ENCODE results near the gene ATP5PB.

Gene ATP5PB

DNA sequence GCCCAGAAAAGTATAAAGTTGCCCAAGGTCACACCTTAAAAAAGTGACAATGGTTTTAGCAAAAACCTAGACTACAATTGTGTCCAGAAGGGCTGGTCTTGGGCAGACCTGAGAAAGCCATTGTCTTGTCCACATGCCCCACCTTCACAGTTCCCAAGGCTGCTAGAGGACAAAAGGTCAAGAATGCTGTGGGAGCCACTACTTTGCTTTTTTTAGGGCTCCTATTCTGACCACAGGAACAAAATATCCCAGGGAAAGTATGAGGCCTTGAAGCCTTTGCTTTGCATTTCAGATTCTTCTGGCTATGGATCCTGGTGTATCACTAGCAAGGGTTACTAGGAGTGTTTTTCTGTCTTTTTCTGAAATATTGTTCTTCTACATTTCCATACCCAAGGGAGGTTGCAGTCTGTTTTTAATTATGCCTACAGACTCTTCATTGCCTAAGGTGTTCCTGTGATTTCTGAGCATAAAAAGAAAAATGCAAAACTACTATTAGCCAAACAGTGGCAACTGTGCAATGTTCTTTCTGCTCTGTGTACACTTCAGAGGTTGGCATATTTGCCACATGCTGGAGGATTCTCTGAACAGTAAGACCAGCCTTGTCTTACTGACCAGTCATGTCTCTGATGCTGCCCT, 35.2 kb downstream of the ATP5PB start:
- Histone ChIP-seq H3K4me2 (ENCODE audit: low read length) (no peak overlapping the region), H3K36me3 (ENCODE audit: insufficient read depth, low read length) (no peaks in the 10 kb centered on the region)

DNA sequence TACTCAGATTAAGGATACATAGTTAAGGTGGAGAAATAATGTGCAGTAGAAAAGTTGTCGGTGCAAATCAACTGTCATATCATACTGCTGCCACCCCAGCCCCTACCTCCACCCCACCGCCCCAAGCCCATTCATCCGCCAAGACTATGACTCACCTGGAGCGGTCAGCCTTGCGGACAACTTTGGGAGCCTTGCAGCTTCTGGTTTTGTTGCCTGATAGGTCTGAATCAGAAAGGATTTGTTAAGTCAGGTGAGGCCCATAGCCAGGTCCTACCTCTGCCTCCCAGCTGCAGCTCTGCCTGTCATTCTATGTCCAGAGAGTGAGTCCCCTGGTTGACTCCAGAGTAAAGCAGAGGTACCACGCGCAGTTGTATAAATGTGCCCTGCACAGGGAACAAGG, 37.2 kb downstream of the ATP5PB start:
- no peaks in the 10 kb centered on the region for H3K9me2 ChIP-seq (ENCODE audit: low read depth, low read length)
- H3K9ac ChIP-seq (ENCODE audit: low read length), result no peak overlapping the region
- TF ChIP-seq, protein P1, sequence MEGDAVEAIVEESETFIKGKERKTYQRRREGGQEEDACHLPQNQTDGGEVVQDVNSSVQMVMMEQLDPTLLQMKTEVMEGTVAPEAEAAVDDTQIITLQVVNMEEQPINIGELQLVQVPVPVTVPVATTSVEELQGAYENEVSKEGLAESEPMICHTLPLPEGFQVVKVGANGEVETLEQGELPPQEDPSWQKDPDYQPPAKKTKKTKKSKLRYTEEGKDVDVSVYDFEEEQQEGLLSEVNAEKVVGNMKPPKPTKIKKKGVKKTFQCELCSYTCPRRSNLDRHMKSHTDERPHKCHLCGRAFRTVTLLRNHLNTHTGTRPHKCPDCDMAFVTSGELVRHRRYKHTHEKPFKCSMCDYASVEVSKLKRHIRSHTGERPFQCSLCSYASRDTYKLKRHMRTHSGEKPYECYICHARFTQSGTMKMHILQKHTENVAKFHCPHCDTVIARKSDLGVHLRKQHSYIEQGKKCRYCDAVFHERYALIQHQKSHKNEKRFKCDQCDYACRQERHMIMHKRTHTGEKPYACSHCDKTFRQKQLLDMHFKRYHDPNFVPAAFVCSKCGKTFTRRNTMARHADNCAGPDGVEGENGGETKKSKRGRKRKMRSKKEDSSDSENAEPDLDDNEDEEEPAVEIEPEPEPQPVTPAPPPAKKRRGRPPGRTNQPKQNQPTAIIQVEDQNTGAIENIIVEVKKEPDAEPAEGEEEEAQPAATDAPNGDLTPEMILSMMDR (IDR thresholded peaks at IDR 0.05; ENCODE audit: low read length), result no peak
- no peak for TF ChIP-seq EZH2 (IDR thresholded peaks at IDR 0.05; ENCODE audit: borderline replicate concordance, low read length)
- H3F3A ChIP-seq (ENCODE audit: insufficient read depth, low read length), result no peaks in the 10 kb centered on the region
- no peaks in the 10 kb centered on the region for H3K4me1 ChIP-seq (ENCODE audit: insufficient read depth, low read length, severe bottlenecking)
- no peaks in the 10 kb centered on the region for H3K36me3 ChIP-seq (ENCODE audit: insufficient read depth, low read length)
- no peaks in the 10 kb centered on the region for H3K27me3 ChIP-seq (ENCODE audit: insufficient read depth, low read length)
- no peak overlapping the region for H2AFZ ChIP-seq (ENCODE audit: low read length)
- no peaks in the 10 kb centered on the region for H3K9me3 ChIP-seq (ENCODE audit: low read length)
- H4K20me1 ChIP-seq (ENCODE audit: insufficient read depth, low read length), result no peaks in the 10 kb centered on the region
- no peak overlapping the region for H3K4me3 ChIP-seq (ENCODE audit: low read depth, low read length, poor library complexity, severe bottlenecking)
- H3K27ac ChIP-seq (ENCODE audit: low read depth, low read length, poor library complexity, severe bottlenecking), result no peak overlapping the region
- H3K79me2 ChIP-seq (ENCODE audit: insufficient read depth, low read length), result no peaks in the 10 kb centered on the region
- no peak overlapping the region for H3K4me2 ChIP-seq (ENCODE audit: low read length)

More for the DNA sequence above, 35.2 kb downstream of the ATP5PB start:
- no peak for TF ChIP-seq EZH2 (IDR thresholded peaks at IDR 0.05; ENCODE audit: borderline replicate concordance, low read length)
- TF ChIP-seq, protein P1 (IDR thresholded peaks at IDR 0.05; ENCODE audit: low read length), result no peak
- Histone ChIP-seq H3K27me3 (ENCODE audit: insufficient read depth, low read length) (no peaks in the 10 kb centered on the region), H3K4me3 (ENCODE audit: low read depth, low read length, poor library complexity, severe bottlenecking) (no peak overlapping the region), H3K79me2 (ENCODE audit: insufficient read depth, low read length) (no peaks in the 10 kb centered on the region), H3K4me1 (ENCODE audit: insufficient read depth, low read length, severe bottlenecking) (no peaks in the 10 kb centered on the region), H3K9ac (ENCODE audit: low read length) (no peak overlapping the region), H3K9me3 (ENCODE audit: low read length) (no peaks in the 10 kb centered on the region), H3K9me2 (ENCODE audit: low read depth, low read length) (no peaks in the 10 kb centered on the region), H4K20me1 (ENCODE audit: insufficient read depth, low read length) (no peaks in the 10 kb centered on the region), H3F3A (ENCODE audit: insufficient read depth, low read length) (no peaks in the 10 kb centered on the region), H3K27ac (ENCODE audit: low read depth, low read length, poor library complexity, severe bottlenecking) (no peak overlapping the region), H2AFZ (ENCODE audit: low read length) (no peak overlapping the region)

DNA sequence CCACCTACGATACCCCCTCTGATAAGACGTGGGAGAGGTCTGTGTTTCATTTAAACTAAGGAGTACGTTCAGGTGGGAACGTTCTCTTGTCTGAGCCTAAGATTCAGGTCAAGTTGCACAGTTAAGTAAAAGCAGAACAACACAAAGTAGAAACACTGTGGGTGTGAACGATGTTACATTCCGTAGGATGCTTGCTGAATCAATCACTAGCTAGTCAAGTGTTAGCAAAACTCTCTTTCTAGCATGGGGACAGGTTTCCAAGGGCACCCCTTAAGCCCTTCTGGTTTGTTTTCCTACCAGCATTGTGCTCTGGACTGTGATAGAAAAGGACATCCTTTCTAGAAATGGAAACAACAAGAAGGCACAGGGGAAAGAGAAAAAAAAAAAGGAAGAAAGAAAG, 37.9 kb downstream of the ATP5PB start:
- Histone ChIP-seq H3K9me3 (ENCODE audit: low read length) (no peaks in the 10 kb centered on the region), H3K79me2 (ENCODE audit: insufficient read depth, low read length) (no peaks in the 10 kb centered on the region), H3K27ac (ENCODE audit: low read depth, low read length, poor library complexity, severe bottlenecking) (no peak overlapping the region), H3K36me3 (ENCODE audit: insufficient read depth, low read length) (no peaks in the 10 kb centered on the region), H3K9ac (ENCODE audit: low read length) (no peak overlapping the region), H3K27me3 (ENCODE audit: insufficient read depth, low read length) (no peaks in the 10 kb centered on the region), H3K4me1 (ENCODE audit: insufficient read depth, low read length, severe bottlenecking) (no peaks in the 10 kb centered on the region), H3F3A (ENCODE audit: insufficient read depth, low read length) (no peaks in the 10 kb centered on the region), H3K4me2 (ENCODE audit: low read length) (no peak overlapping the region), H2AFZ (ENCODE audit: low read length) (no peak overlapping the region), H3K9me2 (ENCODE audit: low read depth, low read length) (no peaks in the 10 kb centered on the region), H4K20me1 (ENCODE audit: insufficient read depth, low read length) (no peaks in the 10 kb centered on the region), H3K4me3 (ENCODE audit: low read depth, low read length, poor library complexity, severe bottlenecking) (no peak overlapping the region)
- TF ChIP-seq, protein P1 (IDR thresholded peaks at IDR 0.05; ENCODE audit: low read length), result no peak
- TF ChIP-seq EZH2 (IDR thresholded peaks at IDR 0.05; ENCODE audit: borderline replicate concordance, low read length), result no peak
